Right kidney (tissue), 1 donor: Measurements from ENCODE around the gene CD6.
"Not testable (repeated sequence)": the region's sequence is repeated elsewhere in the genome, so short reads cannot be mapped to it uniquely, and the experiment has no call there.

Experiments
- DNase-seq: peaks from one replicate; pipeline ENCODE4 v3.0.0-alpha.2; 2016

The CD6 gene

DNA sequence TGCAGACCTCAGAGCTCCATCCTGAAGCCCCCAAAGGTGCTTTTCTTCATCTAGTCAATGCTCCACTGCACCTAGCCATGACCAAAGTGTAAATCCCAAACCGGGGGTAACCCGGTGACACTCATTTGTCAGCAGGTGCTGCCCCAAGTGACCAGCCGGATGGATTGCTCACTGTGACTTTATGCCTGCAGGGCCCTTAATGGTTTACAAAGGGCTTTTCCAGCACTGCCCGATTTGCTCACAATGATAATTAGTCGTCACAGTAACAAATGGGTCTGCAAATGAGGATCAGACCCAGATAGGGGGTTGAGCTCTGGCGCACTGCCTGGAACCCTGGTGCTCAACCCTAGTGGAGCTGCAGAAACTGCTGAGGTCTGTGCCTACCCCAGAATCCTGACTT is 85.1 kb downstream of the CD6 start:
- DNase-seq, result no peak

DNA sequence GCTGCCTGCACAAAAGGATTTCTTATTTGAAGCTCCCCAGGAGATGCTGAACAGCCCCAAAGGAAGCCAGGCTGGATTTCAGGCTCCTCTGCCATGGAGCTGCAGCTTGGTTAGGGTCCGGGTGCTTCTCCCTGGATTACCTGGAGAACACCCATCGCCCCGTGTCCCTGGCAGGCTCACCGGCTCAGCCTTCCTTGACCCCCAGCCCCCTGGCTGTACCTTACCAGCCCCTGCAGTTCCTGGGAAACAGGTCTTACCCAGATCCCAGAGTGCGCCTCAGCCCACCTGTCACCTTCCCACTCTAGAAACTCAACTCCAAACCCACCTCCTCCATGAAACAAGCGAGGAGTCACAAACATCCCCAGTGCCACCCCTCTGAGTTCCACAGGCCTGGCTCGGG is 85.5 kb downstream of the CD6 start:
- DNase-seq, result no peak

DNA sequence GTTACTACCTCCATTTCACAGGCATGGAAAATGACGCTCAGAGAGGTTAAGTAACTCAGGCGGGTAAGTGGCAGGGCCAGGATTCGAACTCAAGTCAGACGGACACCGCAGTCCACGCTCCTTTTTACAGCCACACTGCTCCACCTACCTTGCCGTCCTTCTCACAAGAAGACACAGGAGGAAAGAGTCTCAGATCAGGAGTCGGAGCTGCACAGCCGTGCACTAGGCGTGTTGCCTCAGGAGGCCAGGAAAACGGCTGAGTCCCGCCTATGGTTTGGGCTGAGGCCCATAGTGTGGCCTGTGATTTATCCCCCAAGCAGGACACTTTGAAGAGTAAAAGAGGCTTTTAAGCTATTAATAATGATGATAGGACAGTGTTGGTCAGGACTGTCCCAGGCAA is 86.1 kb downstream of the CD6 start:
- DNase-seq, result no peak

DNA sequence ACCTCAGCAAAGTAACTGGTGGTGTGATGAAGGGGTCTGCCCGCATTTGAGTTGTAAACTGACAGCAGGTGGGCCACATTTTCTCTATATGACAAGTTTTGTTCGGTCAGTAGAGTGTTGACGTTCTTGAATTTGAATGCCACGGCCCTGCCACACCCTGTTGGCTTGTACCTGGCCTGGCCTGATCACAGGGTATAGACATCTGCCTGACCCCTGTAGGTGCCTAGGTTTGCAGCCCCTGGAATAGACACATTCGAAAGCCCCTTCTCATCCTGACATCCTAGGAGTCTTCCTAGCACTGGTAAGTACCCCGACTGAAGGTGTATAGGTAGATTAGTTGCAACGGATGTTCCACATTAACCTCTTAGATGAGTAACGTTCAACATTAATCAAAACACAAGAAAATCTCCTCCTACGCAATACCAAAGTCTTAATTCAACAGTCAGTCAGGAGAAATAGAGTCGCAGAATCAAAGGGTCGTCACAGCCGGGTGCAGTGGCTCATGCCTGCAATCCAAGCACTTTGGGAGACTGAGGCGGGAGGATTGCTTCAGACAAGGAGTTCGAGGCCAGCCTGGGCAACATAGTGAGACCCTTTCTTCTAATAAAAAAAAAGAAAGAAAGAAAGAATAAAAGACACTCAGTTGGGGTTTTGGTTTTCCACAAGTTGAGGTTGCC is 87.2 kb downstream of the CD6 start:
- no peak for DNase-seq

DNA sequence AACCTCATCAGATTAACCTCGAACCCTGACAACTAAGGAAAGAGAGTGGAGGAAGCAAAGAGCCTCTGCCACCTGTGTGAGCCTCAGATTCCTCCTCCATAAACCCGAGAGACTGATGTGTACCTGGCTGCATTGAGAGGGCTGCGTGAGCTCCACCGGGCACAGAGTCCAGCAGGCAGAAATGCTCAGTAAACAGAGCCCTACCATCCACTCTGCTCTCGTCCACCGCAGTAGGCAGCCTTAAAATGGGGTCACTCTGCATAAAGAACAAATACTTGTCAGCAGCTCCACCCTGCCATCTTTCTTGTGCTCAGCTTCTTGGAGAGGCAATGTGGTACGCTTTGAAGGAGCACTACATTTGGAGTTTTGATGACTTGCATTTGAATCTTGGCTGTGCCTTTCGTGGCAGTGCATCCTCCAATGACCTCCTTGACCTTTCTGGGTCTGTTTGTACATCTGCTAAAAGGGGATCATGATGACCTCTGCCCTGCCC is 87.8 kb downstream of the CD6 start:
- no peak for DNase-seq

DNA sequence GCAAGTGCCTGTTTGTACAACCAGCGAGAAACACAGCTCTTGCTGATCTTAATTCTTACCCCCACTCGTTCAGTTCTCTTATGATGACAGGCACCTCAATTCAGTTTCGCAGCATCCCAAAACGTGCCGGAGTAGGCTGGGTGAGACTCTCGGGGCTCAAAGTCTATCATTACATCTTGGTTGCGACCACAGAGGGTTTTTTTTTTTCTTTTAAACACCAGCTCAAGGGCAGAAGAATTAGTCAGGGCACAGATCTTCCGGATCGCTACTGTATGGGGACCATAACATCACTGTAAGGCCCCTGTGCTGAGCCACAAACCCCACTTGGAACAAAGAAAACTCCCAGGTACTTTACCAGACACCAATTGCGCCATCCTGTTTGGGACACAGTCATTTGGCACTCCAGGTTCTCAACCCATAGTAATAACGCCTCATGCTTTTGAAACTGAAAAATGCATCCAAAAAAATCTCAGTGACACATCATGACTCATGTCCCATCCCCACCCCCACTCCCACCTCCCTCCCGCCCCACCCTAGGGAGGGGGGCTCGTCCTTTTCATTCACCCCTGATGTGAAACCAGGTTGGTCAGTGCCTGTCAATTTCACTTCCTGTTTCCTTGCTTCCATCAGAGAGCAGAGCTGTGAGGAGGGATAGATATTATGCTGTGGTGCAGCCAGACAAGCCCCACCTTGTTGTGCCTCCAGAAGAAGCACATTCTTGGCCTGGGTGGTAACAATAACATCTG is 89.8 kb downstream of the CD6 start:
- no peak for DNase-seq

DNA sequence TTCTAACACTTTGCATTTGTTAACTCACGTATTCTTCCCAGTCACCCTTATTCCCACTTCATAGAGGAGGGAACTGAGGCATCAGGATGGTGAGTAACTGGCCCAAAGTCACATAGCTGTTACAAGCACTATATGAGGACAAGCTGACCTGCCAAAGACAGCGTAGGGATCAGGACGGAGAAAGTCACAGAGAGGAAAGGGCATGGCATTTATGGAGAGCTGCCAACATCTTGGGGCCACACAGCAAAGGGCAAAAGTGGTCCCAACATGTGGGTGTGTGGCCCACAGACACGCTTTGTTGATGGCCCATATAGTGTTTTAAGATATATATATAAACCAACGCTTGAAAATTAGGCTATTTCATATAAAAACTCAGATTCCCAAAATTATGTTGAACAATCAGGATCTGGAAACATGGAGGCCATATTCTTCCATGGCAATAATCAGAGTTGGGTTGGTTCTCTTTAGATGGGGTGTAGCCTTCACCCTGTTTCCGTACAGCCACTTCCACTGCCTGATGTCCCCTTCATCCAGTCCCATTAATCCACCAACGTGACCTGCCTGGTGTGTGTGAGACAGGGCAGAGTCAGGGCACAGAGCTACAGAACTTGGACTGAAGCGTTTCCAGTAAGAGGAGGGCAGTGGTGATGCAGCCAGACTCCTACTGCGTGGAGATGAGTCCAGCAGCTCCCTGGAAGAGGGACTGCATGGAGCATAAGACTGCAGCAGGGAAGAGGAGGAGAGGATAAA is 90.9 kb downstream of the CD6 start:
- DNase-seq, result no peak

DNA sequence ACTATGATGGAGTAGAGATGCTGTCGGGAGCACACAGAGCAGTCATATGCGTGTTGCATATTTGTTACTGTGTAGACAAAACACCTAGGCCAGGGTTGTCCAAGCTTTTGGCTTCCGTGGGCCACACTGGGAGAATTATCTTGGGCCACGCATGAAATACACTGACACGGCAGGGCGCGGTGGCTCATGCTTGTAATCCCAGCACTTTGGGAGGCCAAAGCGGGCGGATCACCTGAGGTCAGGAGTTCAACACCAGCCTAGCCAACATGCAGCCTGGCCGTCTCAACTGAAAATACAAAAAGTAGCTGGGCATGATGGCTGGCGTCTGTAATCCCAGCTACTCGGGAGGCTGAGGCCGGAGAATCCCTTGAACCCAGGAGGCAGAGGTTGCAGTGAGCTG is 93.8 kb downstream of the CD6 start:
- DNase-seq, result not testable (repeated sequence)

DNA sequence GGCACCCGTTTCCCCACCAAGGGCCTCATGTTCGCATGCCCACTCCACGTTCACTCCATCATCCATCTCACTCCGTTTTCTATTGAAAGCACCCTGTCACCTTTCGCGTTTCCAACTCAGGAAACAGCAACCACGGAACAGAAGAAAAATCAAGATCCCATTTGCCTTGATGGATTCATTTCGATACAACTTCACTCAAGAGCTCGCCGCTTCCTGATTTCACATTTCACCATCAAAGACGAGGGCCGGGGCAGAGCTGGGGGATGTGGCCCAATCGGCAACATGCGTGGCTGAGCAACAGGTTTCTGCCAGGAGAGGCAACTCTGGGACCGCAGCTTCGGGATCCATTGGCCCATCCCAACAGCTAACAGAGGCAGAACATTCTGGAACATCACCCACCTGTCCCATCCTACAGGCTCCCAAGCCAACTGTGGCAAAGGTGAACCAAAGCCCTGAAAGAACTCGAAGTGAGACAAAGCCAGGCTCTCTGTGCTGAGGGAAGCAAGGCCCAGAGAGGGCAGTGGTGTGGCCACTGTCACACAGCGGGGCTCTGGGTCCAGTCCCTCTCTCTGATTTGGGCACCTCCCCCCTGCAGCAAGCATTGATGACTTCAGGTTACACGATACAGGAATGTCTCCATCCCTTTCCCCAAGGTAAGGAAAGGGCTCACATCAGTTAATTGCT is 94.6 kb downstream of the CD6 start:
- no peak for DNase-seq

DNA sequence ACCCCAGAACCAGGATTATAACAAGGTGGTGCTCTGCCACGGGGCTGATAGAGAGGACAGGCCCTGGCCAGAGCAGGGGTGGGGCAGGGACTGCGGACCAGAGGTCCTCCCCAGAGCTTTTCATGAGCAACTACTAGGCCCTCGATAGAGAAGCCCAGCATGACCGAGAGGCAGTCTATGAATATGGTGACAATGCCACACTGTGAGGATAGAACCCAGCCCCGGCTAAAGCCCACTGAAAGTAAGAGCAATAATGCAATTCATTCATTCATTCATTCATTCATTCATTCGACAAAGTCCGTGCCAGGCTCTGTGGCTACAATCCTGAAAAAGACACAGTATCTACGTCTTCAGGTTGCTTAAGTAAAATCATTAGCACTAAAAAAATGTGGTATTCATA is 95.2 kb downstream of the CD6 start:
- DNase-seq, result no peak

DNA sequence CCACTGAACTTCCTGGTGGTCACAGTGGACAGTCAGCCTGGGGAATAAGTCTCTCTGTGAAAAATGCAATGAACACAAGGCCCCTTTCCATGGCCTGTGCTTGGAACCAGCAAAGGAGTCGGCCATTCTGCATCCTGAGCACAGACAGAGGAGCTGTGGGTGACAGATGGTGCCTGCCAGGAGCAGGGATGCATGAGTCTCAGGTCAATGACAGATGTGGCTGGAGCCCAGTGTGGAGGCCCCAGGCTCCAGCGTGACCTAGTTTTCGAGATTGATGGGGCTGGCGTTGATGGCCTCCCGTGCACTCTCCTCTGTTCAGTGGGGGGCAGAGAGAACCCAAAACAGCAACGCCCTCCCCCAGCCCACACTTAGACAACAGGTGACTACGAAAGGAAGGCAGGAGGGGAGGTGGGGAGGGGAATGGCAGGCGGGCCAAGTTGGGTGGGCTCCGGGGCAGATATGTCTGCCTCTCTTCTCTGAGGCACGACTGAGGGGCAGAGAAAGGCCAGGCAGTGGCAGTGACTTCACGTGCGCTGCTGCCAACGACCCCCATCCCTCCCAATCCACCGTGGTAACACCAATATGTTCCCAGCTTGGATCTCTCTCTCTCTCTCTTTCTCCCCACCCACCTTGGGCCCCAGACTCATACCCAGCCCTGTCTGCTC is 96.4 kb downstream of the CD6 start:
- DNase-seq, result no peak

DNA sequence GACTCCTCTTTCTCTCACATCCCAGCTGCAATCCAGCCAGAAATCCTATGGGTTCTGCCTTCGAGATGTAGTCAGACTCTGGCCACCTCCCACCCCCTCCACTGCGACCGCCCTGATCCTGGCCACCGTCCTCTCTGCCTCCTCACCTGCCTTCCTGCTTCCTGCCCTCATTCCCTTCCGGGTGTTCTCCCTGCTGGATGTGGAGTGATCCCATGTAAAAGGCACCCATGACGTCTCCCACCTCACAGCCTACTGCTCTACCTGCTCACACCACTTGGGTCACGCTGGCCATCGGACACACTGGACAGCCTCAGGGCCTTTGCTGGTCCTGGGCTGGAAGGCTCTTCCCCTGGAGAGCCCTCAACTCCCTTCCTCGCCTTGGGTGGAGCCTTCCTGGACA is 97.1 kb downstream of the CD6 start:
- no peak for DNase-seq

DNA sequence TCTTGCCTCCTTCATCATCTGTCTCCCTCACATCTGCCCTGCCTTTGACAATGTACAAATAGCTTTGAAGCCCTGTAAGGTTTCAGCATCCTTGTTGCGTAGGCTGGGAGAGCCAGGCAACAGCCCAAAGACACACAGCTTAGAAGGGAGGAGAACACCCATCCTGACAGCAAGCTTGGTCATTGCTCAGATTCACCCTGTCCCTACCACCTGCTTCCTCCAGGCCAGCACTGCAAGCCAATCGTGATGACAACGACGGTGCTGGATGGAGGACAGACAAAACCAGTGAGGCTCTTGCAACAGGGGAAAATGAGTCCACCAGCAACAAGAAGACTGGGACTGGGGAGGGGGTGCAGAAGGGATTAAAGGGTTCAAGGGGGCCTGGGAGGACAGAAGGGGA is 97.9 kb downstream of the CD6 start:
- no peak for DNase-seq
